Measurements from ENCODE around the gene SMIM41.
A peak's percentile ranks its signal among the peaks of the same experiment; 100 is the strongest.

Gene SMIM41

DNA sequence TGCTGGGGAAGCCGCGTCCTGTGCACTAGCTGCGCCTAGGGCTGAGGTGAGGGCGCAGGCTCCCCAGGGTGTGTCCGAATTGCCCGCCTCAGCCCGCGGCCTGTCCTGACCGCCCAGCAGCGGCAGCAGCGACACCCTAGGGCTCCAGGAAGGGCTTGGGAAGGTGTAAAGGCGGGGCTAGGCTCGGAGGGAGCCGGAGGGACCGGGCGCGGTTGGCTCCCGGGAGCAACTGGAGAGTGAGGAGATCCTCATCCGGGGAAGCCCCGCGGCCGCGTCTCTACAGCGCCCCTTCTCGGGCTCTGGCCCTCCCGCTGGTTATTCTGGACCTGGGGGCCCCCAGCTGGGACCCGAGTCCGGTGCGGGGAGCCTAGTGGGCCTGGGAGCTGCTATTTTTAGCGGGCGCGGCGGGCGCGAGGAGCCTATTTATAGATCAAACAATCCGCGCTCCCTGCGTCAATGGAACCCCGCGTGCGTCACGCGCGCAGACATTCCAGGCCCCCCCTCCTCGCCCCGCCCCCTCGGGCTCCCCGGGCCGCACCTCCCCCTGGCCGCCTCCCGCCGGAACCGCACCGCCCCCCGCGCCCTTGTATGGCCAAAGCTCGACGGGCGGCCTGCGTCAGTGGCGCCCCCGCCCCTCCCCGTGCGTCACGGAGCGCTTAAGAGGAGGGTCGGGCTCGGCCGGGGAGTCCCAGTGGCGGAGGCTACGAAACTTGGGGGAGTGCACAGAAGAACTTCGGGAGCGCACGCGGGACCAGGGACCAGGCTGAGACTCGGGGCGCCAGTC, 28.6 kb upstream of the SMIM41 start, which contains the start of gene NR4A1:
TSS of gene NR4A1 (plus strand) at position 685 of the 784 bp plus-strand sequence. CDS start 2,887 bp downstream, outside the sequence.
- Histone ChIP-seq H3K36me3 (ENCODE audit: control insufficient read depth in 2 of 2, insufficient read depth in 2 of 2, low read length in 2 of 2) (peaks cover 17 to 20% of the 10 kb centered on the region in 2 donors), H3K9me3 (ENCODE audit: control insufficient read depth in 2 of 2, low read length in 2 of 2) (no peaks in the 10 kb centered on the region), H3K4me1 (ENCODE audit: control insufficient read depth, insufficient read depth, low read length) (peaks cover 53% of the 10 kb centered on the region), H3K27ac (ENCODE audit: low read length) (peak within 1 kb of the TSS; percentile 95), H3K9ac (ENCODE audit: low read length in 2 of 2) (peak within 1 kb of the TSS; percentile 86 to 97), H3K27me3 (ENCODE audit: control insufficient read depth in 1 of 2, insufficient read depth in 2 of 2, low read length in 2 of 2) (no peaks in the 10 kb centered on the region), H3K4me3 (ENCODE audit: low read length in 2 of 2) (peak within 1 kb of the TSS; percentile 94 to 96)

DNA sequence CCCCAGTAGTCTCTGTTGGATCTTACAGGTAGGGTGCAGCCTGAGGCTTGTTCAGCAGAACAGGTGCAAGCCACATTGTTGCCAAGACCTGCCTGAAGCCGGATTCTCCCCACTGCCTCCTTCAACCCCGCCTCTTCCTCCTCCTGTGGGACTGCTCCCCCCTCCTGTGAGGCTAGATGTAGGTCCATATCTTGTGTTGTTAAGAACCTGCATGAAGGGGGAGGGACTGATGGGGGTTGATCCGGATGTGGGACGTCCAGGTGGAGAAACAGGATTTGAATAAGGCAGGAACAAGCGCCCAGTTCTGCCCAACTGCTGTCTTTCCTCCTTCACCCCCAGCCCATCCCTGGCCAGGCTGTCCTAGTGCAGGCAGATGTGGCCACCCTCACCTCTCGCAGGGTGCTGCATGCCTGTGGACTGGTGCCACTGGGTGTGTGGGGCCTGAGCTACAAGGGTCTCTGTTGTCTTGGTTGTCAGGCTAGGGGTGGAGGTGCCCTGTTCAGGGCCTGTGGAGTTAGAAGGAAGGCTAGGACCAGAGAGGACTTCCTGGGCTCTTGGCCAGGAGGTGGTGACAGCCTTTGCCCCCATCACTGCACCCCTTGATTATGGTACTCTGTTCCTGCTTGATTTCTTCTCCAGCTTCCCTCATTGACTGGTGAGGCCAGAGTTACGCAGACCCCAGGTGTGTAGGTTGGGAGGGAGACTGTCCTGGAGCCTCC, 26.9 kb upstream of the SMIM41 start:
- no peaks in the 10 kb centered on the region for H3K9me3 ChIP-seq (ENCODE audit: control insufficient read depth in 2 of 2, low read length in 2 of 2)
- peak overlapping the region; percentile 83 to 97 for H3K9ac ChIP-seq (ENCODE audit: low read length in 2 of 2)
- peaks cover 31 to 32% of the 10 kb centered on the region in 2 donors for H3K36me3 ChIP-seq (ENCODE audit: control insufficient read depth in 2 of 2, insufficient read depth in 2 of 2, low read length in 2 of 2)
- H3K4me1 ChIP-seq (ENCODE audit: control insufficient read depth, insufficient read depth, low read length) = peaks cover 48% of the 10 kb centered on the region
- no peaks in the 10 kb centered on the region for H3K27me3 ChIP-seq (ENCODE audit: control insufficient read depth in 1 of 2, insufficient read depth in 2 of 2, low read length in 2 of 2)
- H3K4me3 ChIP-seq (ENCODE audit: low read length in 2 of 2) = peak overlapping the region; percentile 94 to 96
- peak overlapping the region; percentile 95 for H3K27ac ChIP-seq (ENCODE audit: low read length)

DNA sequence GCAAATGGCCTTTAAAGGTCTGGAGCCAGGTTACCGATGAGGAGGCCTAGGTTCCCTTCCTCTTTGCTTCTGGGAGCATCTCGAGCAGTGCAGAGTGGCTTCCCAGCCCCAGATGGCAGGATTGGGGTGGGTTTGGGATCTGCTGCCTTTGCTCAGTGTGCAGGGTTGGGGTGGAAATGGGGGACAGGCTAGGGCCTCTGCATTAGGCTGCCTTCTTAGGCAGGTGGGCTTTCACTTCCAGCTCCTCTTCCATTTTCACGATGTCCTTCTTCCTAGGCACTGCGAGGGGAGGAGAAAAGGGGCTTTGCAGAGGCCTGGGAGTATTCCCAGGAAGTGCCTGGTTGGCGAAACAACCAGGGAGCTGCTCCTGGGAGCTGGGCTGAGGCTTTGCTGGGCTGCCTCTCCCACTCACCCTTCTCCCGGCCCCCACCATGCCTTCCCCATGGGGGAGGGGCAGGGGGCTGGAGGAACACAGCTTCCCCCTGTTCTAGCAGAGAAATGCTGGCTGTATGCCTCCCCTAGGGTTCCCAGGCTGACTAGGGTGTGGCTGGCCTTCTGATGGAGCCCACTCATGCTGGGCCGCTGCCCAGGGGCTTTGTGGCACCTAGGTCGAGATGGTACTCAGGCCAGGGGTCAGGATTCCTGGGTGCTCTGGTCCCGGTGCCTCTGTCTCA, 25.8 kb upstream of the SMIM41 start:
- H3K36me3 ChIP-seq (ENCODE audit: control insufficient read depth in 2 of 2, insufficient read depth in 2 of 2, low read length in 2 of 2) = peaks cover 37 to 38% of the 10 kb centered on the region in 2 donors
- H3K4me3 ChIP-seq (ENCODE audit: low read length in 2 of 2) = peak overlapping the region; percentile 94 to 96
- H3K4me1 ChIP-seq (ENCODE audit: control insufficient read depth, insufficient read depth, low read length) = peaks cover 48% of the 10 kb centered on the region
- H3K27ac ChIP-seq (ENCODE audit: low read length) = peak overlapping the region; percentile 95
- peak overlapping the region; percentile 83 to 97 for H3K9ac ChIP-seq (ENCODE audit: low read length in 2 of 2)
- no peaks in the 10 kb centered on the region for H3K9me3 ChIP-seq (ENCODE audit: control insufficient read depth in 2 of 2, low read length in 2 of 2)
- H3K27me3 ChIP-seq (ENCODE audit: control insufficient read depth in 1 of 2, insufficient read depth in 2 of 2, low read length in 2 of 2) = no peaks in the 10 kb centered on the region

- H3K4me3 ChIP-seq (ENCODE audit: low read length in 2 of 2) = peak overlapping the region; percentile 94 to 96
- H3K4me1 ChIP-seq (ENCODE audit: control insufficient read depth, insufficient read depth, low read length) = peaks cover 48% of the 10 kb centered on the region
- peak overlapping the region; percentile 95 for H3K27ac ChIP-seq (ENCODE audit: low read length)
- no peaks in the 10 kb centered on the region for H3K27me3 ChIP-seq (ENCODE audit: control insufficient read depth in 1 of 2, insufficient read depth in 2 of 2, low read length in 2 of 2)
- H3K9ac ChIP-seq (ENCODE audit: low read length in 2 of 2) = no peak overlapping the region
- peaks cover 39 to 40% of the 10 kb centered on the region in 2 donors for H3K36me3 ChIP-seq (ENCODE audit: control insufficient read depth in 2 of 2, insufficient read depth in 2 of 2, low read length in 2 of 2)
- no peaks in the 10 kb centered on the region for H3K9me3 ChIP-seq (ENCODE audit: control insufficient read depth in 2 of 2, low read length in 2 of 2)
Measured at GRCh38 chr12:52054231-52054832, 25.2 kb upstream of the SMIM41 start.

DNA sequence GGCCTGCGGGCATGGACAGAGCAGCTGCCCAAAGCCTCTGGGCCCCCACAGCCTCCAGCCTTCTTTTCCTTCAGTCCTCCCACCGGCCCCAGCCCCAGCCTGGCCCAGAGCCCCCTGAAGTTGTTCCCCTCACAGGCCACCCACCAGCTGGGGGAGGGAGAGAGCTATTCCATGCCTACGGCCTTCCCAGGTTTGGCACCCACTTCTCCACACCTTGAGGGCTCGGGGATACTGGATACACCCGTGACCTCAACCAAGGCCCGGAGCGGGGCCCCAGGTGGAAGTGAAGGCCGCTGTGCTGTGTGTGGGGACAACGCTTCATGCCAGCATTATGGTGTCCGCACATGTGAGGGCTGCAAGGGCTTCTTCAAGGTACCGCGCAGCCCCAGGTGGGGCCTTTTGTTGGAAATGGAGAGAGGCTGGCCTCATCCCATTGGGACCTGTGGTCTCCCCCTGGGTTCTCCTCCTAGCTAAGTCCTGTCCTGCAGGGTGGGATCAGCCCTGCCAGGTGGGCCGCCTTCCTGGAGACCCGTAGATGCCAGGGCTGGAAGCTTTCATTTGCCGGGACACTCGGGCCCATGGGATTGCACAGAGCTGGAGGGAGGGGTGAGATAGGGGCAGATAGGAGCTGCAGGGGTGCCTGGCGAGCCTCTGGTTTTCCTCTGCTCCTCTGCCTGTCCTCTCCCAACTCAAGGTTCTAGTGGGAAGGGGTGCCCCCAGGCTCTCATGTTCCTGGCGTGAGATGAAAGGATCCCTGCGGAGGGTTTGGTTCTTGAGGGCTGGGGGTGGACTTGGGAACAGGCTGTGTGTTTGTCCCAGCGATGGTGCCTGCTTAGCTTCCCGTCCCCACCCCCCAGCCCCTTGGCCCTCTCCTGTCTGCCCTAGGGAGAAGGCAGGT, 24.4 kb upstream of the SMIM41 start:
- Histone ChIP-seq H3K36me3 (ENCODE audit: control insufficient read depth in 2 of 2, insufficient read depth in 2 of 2, low read length in 2 of 2) (peaks cover 39 to 43% of the 10 kb centered on the region in 2 donors), H3K4me3 (ENCODE audit: low read length in 2 of 2) (peak overlapping the region in 1 of 2 donors; percentile 3), H3K4me1 (ENCODE audit: control insufficient read depth, insufficient read depth, low read length) (peaks cover 43% of the 10 kb centered on the region), H3K27ac (ENCODE audit: low read length) (peak overlapping the region; percentile 95), H3K9me3 (ENCODE audit: control insufficient read depth in 2 of 2, low read length in 2 of 2) (no peaks in the 10 kb centered on the region), H3K9ac (ENCODE audit: low read length in 2 of 2) (no peak overlapping the region), H3K27me3 (ENCODE audit: control insufficient read depth in 1 of 2, insufficient read depth in 2 of 2, low read length in 2 of 2) (no peaks in the 10 kb centered on the region)

DNA sequence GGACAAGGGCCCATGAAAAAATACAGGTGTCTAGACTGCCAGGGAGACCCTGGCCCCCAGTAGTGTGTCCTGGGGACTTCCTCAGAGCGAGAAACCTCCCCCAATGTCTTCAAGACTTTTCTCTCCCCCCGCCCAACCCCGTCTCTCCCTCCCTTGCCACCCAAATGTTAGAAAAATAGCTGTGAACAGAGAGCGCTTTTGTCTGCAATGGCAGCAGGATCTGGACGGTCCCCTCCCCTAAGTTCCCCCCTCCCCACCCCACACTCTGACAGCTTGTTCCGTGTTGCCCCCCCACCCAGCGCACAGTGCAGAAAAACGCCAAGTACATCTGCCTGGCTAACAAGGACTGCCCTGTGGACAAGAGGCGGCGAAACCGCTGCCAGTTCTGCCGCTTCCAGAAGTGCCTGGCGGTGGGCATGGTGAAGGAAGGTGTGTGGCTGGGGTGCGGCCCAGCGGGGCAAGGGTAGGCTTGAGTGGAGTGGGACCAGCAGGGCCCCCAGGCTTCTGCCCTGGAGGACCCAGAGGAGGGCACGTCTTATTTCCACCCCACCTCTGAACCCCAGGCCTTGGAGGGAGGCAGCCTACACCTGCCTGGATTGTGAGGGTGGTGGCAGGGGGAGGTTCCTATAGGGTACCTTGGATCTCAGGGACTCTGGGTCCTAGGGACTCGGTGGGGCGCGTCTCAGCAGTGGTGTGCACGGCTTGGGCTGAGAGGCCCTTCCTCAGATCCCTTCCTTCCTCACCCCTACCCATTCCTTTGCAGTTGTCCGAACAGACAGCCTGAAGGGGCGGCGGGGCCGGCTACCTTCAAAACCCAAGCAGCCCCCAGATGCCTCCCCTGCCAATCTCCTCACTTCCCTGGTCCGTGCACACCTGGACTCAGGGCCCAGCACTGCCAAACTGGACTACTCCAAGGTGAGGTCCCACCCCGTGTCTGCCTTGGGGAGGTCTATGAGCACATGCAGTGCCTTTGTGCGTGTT, 23.5 kb upstream of the SMIM41 start:
- Histone ChIP-seq H3K4me3 (ENCODE audit: low read length in 2 of 2) (peak overlapping the region in 1 of 2 donors; percentile 8), H3K9me3 (ENCODE audit: control insufficient read depth in 2 of 2, low read length in 2 of 2) (no peaks in the 10 kb centered on the region), H3K27ac (ENCODE audit: low read length) (peak overlapping the region; percentile 95), H3K4me1 (ENCODE audit: control insufficient read depth, insufficient read depth, low read length) (peaks cover 35% of the 10 kb centered on the region), H3K9ac (ENCODE audit: low read length in 2 of 2) (no peak overlapping the region), H3K27me3 (ENCODE audit: control insufficient read depth in 1 of 2, insufficient read depth in 2 of 2, low read length in 2 of 2) (no peaks in the 10 kb centered on the region), H3K36me3 (ENCODE audit: control insufficient read depth in 2 of 2, insufficient read depth in 2 of 2, low read length in 2 of 2) (peaks cover 39 to 43% of the 10 kb centered on the region in 2 donors)

DNA sequence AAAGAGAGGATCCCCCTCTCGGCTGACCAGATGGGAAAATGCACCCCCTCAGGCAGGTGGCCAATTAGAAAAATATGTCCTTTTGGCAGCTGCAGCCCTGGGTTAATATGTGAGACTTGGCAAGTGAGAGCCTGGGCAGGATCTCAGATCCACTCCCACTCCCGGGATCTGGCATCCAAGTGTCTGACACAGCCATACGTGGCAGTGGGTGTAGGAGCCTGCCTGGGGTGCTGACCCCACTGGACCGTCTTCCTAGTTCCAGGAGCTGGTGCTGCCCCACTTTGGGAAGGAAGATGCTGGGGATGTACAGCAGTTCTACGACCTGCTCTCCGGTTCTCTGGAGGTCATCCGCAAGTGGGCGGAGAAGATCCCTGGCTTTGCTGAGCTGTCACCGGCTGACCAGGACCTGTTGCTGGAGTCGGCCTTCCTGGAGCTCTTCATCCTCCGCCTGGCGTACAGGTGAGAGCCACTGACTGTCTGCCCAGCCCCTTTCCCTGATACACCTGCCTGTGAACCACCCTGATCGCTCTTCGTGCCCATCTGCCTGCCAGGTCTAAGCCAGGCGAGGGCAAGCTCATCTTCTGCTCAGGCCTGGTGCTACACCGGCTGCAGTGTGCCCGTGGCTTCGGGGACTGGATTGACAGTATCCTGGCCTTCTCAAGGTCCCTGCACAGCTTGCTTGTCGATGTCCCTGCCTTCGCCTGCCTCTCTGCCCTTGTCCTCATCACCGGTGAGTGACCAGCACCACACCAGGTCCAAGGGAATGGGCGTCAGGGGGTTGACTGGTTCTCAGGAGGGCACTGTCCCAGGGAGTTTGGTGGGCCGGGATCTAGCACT, 22.5 kb upstream of the SMIM41 start:
- H3K36me3 ChIP-seq (ENCODE audit: control insufficient read depth in 2 of 2, insufficient read depth in 2 of 2, low read length in 2 of 2) = peaks cover 39 to 43% of the 10 kb centered on the region in 2 donors
- H3K27ac ChIP-seq (ENCODE audit: low read length) = peak overlapping the region; percentile 46
- no peak overlapping the region for H3K4me3 ChIP-seq (ENCODE audit: low read length in 2 of 2)
- no peaks in the 10 kb centered on the region for H3K27me3 ChIP-seq (ENCODE audit: control insufficient read depth in 1 of 2, insufficient read depth in 2 of 2, low read length in 2 of 2)
- H3K9me3 ChIP-seq (ENCODE audit: control insufficient read depth in 2 of 2, low read length in 2 of 2) = no peaks in the 10 kb centered on the region
- peak overlapping the region in 1 of 2 donors; percentile 42 for H3K9ac ChIP-seq (ENCODE audit: low read length in 2 of 2)
- peaks cover 36% of the 10 kb centered on the region for H3K4me1 ChIP-seq (ENCODE audit: control insufficient read depth, insufficient read depth, low read length)

- Histone ChIP-seq H3K4me1 (ENCODE audit: control insufficient read depth, insufficient read depth, low read length) (peaks cover 36% of the 10 kb centered on the region), H3K27ac (ENCODE audit: low read length) (peak overlapping the region; percentile 37), H3K9ac (ENCODE audit: low read length in 2 of 2) (no peak overlapping the region), H3K27me3 (ENCODE audit: control insufficient read depth in 1 of 2, insufficient read depth in 2 of 2, low read length in 2 of 2) (no peaks in the 10 kb centered on the region), H3K9me3 (ENCODE audit: control insufficient read depth in 2 of 2, low read length in 2 of 2) (no peaks in the 10 kb centered on the region), H3K36me3 (ENCODE audit: control insufficient read depth in 2 of 2, insufficient read depth in 2 of 2, low read length in 2 of 2) (peaks cover 38 to 43% of the 10 kb centered on the region in 2 donors), H3K4me3 (ENCODE audit: low read length in 2 of 2) (no peak overlapping the region)
Measured at GRCh38 chr12:52057638-52058576, 21.6 kb upstream of the SMIM41 start.

Measured in stomach smooth muscle (tissue), 2 donors.